ENCODE data around the gene FGF1.

FGF1 gene

DNA sequence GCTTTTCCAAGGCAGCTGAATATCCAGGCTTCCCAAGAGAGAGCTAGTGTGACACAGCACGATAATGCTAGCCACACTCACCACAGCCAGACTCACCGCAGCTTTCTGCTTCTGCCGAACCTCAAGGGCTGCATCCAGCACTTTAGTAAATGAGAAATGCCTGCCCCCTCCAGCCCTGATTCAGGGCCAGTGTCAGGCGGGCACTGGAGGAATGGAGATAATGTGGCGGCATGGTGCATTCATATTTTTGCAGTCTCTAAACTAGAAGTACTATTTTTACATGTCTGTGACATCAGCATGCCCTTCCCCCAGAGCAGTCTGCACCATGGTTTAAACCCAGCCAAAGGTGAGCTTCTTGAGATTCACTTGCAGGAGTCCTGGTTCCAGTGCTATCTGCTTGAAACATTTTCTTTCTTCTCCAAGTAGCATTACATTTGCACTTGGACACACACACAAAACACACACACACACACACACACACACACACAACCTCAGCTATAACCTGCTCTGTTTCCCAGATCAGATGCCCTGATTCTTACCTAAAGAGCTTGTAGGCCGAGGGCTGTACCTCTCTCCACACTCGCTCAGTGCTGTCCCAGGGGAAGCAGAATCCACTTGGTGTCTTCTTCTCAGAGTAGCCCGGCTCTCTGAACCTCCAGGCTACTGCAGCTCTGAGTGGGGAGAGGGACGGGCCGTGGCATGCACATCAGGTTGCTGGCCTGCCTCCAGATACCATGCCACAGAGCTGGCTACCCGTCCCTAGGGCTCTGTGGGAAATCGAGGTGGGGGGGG, at the start of gene FGF1:
FGF1 (minus strand) TSS at position 673 of the 792 bp plus-strand sequence. CDS start 71,963 bp downstream, outside the sequence.
- in situ Hi-C loops (cut with MboI; ENCODE audit: low sequenced_read_pairs) = loop anchor here (25.0 kb wide), 2 partner anchors 523 to 698 kb away; no protein-coding TSS in a partner anchor

DNA sequence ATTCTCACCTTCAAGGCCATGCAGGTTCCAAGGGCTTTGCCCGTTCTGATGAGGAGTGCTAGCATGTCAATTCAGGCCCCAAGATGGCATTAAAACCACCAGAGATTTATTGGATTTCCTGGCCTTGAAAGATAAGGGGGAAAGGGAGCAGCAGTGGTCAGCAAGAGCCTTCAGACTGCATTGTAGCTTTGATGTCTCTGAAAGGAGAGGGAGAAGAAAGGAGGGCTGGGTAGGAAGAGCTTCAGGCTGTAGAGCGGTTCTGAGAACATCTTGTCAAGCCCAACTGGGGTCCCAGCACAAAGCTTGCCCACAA, 41.8 kb upstream of the FGF1 start:
- in situ Hi-C loops (cut with MboI; ENCODE audit: low sequenced_read_pairs) = no loop called here

DNA sequence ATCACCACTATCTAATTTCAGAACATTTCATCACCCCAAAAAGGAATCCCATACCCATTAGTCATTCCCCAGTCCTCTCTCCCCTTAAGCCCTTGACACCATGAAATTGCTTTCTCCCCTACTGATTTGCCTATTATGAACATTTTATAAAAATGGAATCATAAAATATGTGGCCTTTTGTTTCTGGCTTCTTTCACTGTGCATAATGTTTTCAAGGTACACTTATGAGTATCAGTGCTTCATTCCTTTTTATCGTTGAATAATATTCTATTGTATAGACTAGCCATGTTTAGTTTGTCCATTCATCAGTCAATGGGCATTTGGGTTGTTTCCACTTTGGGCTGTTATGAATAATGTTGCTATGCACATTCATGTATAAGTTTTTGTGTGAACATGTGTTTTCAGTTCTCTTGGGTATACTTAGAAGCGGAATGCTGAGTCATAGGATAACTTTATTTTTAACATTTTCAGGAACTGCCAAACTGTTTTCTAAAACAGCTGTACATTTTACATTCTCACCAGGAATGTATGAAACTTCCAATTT, 40.4 kb upstream of the FGF1 start:
- in situ Hi-C loops (cut with MboI; ENCODE audit: low sequenced_read_pairs) = no loop called here

DNA sequence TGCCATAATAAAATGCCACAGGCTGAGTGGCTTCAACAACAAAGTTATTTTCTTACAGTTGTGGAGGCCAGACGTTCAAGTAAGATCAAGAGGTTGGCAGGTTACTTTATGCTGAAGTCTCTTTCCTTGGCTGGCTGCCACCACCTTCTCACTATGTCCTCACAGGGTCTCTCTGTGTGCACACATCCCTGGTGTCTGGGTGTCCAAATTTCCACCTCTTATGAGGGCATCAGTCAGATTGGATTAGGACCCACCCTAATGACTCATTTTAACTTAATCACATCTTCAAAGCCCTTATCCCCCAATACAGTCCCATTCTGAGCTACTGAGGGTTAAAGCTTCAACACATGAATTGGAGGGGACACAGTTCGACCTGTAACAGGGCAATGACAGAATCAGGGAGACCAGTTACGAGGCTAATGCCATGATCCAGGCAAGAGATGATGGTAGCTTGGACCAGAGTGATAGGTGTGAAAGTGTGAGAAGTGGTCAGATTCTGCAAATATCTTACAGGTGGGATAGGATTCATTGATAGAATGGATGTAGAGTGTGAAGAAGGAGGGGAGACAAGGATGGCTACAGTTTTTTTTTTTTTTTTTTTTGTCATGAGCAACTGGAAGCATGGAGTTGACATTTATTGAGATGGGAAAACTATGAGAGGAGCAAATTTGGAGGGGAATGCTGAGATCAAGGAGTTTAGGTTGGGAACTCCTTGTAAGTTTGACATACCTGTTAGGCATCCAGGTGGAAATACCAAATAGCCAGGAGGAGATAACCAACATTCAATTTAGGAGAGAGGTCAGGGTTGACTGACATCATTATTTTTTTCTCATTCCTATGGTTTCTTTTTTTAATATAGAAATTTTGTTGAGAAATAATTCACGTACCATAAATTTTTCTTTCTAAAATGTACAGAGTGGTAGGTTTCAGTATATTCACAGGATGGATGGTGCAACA, 39.6 kb upstream of the FGF1 start:
- in situ Hi-C loops (cut with MboI; ENCODE audit: low sequenced_read_pairs) = no loop called here

DNA sequence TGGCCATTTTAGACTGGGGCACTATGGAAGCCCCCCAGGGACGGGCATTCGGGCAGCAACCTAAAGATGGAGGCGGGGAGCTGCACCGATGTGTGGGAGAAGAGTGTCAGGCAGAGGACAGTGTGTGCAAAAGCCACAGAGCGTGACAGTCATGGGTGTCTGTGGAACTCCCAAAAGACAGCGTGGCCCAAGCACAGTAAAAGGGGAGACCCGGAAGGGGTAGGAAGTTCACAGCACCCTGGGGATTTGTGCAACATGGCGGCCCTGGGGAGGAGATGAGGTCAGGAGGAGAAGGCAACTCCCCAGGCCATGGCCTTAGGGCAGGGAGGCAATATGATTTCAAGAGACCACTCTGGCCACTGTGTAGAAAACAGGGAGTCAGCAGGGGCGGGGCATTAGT, 38.9 kb upstream of the FGF1 start:
- in situ Hi-C loops (cut with MboI; ENCODE audit: low sequenced_read_pairs) = loop anchor here (25.0 kb wide), 1 partner anchor 1462 kb away; no protein-coding TSS in a partner anchor

DNA sequence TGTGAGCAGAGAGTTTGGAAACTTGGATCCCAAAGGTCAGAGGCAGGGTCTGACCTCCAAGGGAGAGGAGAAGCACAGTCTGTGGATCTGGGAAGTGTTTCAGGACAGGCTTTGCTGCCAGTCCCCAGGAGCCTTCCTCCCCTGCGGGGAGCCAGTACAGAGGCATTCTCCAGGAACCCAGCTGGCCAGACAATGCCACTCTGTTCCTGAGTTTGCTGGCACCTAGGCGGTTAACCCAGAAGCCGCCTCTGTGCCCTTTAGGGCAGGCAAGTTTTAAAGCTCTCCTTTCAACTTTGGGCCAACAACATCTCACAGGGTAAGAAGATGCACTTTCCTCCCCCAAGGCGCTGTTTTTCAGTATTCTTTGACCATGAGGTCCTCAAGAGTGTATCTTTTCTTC, 37.0 kb upstream of the FGF1 start:
- in situ Hi-C loops (cut with MboI; ENCODE audit: low sequenced_read_pairs) = loop anchor here (25.0 kb wide), 1 partner anchor 1464 kb away; no protein-coding TSS in a partner anchor

DNA sequence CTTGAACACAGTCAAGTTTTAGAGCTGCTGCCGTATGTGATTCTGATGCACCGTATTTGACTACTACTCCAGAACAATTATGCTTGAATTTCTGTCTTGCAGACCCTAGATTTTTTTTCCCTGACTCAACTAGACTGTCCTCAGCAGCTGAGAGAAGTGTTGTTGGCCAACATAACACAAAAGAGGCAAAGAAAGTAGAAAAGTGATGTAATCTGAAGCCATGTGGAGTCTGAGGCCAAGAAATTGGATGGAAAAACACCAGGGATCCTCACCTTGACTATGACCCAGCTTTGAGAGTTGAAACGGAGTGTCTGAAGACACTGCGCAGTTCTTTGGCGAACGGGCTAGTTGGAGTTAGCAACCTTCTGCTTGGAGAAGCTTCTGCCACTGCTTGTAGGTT, 36.3 kb upstream of the FGF1 start:
- in situ Hi-C loops (cut with MboI; ENCODE audit: low sequenced_read_pairs) = loop anchor here (25.0 kb wide), 1 partner anchor 1465 kb away; no protein-coding TSS in a partner anchor

DNA sequence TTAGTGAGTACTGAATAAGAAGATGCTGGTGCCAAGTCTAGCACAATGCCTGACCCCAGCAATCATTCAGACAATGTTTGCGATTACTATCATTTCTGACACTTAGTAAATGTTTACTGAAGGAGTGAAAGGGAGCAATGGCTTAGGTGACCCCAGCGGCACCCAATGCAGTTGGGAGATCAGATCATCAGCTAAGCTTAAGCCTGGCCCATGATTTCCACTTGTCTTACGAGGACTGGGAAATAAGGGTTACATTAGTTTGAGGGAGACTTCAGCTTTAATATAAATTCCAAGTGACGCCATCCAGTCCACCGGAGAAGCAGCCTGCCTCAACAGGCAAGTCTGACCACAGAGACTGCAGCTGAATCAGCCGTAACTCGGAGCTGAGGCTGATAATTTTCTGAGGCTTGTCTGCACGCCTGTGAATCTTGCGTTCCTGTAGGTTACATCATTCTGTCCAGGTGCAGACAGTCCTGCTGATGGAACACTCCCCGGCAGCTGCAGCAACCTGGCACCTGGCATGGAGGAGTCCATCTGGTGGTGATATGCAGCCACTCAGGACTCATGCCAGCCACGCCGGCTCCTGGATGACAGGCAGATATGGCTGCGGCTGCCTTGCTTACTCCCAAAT, 34.9 kb upstream of the FGF1 start:
- in situ Hi-C loops (cut with MboI; ENCODE audit: low sequenced_read_pairs) = loop anchor here (25.0 kb wide), 1 partner anchor 1467 kb away; no protein-coding TSS in a partner anchor

DNA sequence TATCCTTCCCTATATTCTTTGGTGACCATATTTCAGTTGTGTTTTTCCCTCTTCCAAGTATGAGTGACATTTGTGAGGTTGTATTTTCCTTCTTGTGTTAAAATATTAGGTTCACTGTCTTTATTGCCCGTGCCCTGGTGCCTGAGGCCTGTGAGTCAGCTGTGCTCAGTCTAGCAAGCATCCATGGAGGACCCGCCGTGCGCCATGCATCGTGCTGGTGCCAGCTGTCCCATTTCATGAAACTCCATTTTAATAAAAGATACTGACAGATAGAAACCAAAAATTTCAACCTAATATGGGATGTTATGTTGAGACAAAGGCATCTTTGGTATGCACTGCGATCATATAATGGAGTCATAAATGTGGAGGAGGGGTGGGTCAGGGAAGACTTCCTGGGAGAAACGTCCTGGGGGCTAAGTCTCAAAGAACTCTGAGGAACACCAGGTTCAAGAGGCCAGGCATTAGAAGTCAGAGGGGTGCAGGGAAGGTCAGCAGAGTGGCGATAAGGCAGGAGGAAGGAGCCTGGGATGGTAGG, 34.0 kb upstream of the FGF1 start:
- in situ Hi-C loops (cut with MboI; ENCODE audit: low sequenced_read_pairs) = loop anchor here (25.0 kb wide), 1 partner anchor 1467 kb away; no protein-coding TSS in a partner anchor

DNA sequence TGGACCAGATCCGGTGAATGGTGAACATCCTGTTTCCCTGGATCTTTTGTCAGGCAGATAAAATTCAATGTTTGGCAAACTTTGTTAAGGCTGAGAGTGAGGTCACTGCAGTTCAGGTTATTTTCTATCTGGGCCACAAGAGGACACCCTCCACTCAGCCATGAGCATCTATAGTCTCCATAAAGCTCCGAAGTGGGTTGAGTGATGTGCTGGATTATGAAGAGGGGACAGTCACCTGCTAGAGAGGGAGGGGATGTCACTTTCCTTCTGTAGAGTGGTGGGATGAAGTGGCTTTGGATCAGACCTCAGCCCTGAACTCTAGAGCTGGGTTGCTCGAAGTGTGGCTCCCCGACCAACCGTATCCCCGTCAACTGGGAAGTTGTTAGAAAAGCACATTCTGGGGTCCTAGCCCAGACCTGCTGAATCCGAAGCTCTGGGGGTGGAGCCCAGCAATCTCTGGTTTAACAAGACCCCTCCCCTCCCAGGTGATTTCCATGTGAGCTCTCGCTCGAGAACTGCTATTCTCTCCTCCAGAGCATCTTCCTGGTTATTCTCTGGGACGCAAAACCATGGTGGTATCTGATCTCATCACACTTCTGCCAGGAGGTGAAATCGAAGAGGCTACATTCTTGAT, 31.8 kb upstream of the FGF1 start:
- in situ Hi-C loops (cut with MboI; ENCODE audit: low sequenced_read_pairs) = loop anchor here (25.0 kb wide), 1 partner anchor 1470 kb away; no protein-coding TSS in a partner anchor

DNA sequence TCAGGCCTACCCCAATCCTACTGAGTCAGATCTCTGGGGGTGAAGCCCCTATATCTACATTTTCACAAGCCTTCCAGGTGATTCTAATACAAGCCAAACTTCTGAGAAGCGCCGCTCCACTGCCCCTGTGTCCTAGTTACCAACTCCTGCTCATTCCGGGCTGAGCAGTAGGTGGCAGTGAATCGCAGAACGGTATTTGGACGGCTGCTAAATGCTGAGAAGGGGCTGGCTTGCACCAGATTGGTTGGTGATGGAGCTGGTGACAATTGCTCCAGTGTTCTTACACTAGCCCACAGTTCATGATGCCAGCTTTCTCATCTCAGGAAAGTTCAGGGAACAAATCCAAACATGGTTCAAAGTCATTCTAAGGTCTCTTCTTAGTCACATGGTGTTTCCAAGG, 31.1 kb upstream of the FGF1 start:
- in situ Hi-C loops (cut with MboI; ENCODE audit: low sequenced_read_pairs) = loop anchor here (25.0 kb wide), 1 partner anchor 1470 kb away; no protein-coding TSS in a partner anchor

DNA sequence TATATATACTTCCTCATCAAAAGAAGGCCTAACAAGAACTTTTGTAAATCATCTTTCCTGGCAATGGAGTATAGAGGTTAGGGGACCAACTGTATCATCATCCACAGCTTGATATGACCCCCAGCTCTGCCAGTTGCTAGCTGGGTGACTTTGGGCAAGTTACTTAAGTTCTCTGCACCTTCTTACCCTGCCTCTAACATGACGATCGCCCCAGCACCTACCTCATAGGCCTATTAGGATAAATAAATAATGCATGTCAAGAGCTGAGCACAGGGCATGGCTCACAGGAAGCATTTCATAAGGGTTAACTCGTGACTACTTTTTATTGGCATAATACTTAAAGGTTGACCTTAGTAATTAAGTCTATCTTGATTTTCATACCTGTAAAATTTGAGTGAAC, 29.4 kb upstream of the FGF1 start:
- in situ Hi-C loops (cut with MboI; ENCODE audit: low sequenced_read_pairs) = loop anchor here (25.0 kb wide), 1 partner anchor 1472 kb away; no protein-coding TSS in a partner anchor

DNA sequence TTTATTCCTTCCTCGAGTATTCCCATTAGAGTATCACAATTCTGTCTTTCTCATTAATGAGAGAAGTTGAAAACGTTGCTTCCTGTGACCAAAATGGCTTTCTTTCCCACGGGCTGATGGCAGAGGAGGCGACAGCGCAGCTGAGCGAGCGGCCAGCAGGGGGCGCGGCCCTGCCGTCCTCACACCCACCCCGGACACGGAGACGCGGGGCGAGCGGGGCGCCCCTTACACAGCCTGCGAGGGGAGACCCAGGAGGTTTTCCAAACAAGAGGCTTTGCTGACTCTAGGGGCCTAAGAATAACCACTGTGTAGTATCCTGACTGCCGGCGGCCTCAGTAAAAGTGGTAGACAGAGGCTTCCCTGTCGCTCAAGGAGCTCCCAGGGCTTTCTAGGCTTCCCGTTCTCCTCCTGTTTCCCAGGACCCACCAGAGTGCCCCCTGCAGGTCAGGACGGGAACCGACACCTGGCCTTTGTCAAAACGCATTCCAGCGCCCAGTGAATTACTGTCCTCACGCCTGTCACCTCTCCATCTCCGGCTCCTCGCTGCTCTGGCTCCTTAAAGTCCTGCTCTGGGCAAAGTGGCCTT, 27.3 kb upstream of the FGF1 start:
- in situ Hi-C loops (cut with MboI; ENCODE audit: low sequenced_read_pairs) = loop anchor here (25.0 kb wide), 1 partner anchor 1474 kb away; no protein-coding TSS in a partner anchor

DNA sequence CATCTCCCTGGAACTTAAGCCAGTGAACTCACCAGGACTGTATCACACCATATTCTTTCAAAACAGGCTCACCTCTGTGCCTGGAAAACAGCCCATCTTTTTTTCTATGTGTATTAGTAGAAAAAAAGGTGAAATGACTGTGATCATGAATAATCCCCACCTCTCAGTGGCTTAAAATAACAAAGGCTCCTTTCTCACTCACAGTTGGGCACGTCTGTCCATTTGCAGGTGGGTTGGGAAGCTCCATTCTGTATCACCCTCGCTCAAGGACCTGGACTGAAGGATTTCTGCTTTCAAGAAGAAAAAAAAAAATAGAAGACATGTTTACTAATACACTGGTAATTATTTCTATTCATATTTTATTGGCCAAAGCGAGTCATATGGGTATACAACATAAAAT, 17.3 kb upstream of the FGF1 start:
- in situ Hi-C loops (cut with MboI; ENCODE audit: low sequenced_read_pairs) = loop anchor here (10.0 to 25.0 kb wide), 2 partner anchors 48 to 1484 kb away; no protein-coding TSS in a partner anchor

DNA sequence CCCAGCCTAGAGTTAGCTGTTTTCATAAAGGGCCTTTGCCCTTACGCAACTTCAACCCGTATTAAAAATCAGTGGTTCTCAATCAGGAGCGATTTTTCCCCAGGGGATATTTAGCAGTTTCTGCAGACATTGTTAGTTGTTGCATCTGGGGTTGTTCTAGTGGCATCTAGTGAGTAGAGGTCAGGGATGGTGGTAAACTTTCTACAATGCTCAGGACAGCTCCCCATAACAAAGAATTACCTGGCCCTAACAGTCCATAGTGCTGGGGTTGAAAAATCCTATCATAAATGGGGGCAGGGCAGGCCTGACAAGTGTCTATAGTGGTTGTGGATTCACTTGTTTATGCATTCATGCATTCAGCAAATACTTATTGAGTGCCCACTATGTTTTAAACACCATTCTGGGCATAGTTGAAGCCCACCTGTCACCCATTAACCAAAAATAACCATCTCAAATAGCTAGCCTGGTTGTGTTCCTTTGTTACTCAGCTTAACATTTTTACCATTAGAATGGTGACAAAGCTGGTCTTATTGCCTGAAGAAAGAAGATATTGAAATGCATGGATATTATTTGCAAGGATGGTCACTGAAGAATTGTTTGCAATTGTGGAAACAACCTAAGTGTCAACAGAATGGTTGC, 15.9 kb upstream of the FGF1 start:
- in situ Hi-C loops (cut with MboI; ENCODE audit: low sequenced_read_pairs) = loop anchor here (10.0 to 25.0 kb wide), 2 partner anchors 47 to 1486 kb away; no protein-coding TSS in a partner anchor

DNA sequence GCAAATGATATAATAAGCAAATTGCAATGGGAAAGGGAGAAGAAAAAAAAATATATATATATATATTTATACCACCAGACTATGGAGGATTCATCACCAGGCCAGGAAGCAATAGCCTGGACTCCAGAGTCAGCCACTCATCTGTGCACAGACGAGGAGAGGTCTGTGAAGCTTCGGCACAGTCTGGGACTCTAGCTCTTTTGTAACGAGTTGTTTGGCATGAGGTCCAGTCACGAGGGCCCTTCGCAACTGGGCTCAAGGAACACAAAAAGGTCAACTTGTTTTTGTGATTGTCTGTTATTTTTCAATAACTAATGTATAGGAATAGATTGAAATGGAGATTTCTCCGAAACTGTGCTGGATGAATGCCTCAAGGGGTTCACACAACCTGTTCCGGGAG, 14.7 kb upstream of the FGF1 start:
- in situ Hi-C loops (cut with MboI; ENCODE audit: low sequenced_read_pairs) = loop anchor here (10.0 to 25.0 kb wide), 2 partner anchors 46 to 1487 kb away; no protein-coding TSS in a partner anchor

DNA sequence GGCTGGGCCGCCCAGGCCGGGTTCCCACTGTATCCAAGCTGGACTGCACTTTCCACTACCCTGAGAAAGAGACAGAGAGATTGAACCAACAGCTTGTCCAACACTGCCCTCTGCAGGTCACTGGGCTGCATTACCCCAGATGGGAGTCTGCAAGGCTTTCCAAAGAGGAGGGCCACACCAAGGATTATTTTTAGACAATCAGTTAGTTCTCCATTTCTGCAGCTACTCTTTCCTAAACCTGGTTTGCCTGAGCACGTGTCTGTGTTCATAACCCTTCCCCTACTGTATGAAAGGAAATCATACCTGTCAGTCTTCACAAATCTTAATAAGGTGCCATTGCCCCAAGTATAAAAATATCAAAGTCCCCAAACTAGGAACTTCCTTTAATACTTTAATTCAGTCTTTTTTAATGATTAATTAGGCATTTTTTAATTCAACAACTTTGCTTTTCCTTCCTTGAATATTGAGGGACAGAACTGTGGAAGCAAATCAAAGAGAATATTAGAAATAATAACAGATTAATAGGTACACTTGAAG, 13.4 kb upstream of the FGF1 start:
- in situ Hi-C loops (cut with MboI; ENCODE audit: low sequenced_read_pairs) = loop anchor here (10.0 to 25.0 kb wide), 3 partner anchors 94 to 712 kb away; no protein-coding TSS in a partner anchor

Measured in HL-60/S4 (cell line).